CD4-positive, alpha-beta T cell (primary cell): Measurements from ENCODE around the gene UPK2. TPM values are rescaled to one million over a fixed set of nuclear protein-coding genes. Genes with fewer than 3 reads are reported as not detected.

ENCODE experiments used
- ATAC-seq: fragments of 200-7000 bp; cut with Tn5 transposase; one replicate; pipeline ENCODE4 v1.10.0; 2022; ENCODE audit warnings: mild to moderate bottlenecking; ENCODE audit not compliant: poor library complexity
- CTCF ChIA-PET: fragments of 350-600 bp; sonication (Branson Sonifier 250); formaldehyde crosslinking; loops from one replicate; lab custom pipeline; 2021; ENCODE audit warnings: antibody characterized with exemption, inconsistent platforms; lab: Charles Lee
- POLR2A ChIA-PET: fragments of 350-600 bp; sonication (Branson Sonifier 250); formaldehyde crosslinking; loops from one replicate; lab custom pipeline; 2021; ENCODE audit warnings: antibody characterized with exemption, inconsistent platforms; lab: Charles Lee
- DNase-seq, 14 experiments: peaks; one replicate each; pipeline ENCODE4 v3.0.0-alpha.2; 2013 to 2020; ENCODE audit warnings: mixed read lengths in 2 of 14
- H3K27ac ChIP-seq, 2 donors: one replicate each; pipeline versions ENCODE4 v1.5.1 to v1.7.0; 2013; ENCODE audit warnings: low read length in 2 of 2, low read depth in 1 of 2, mild to moderate bottlenecking in 1 of 2
- H3K27me3 ChIP-seq, 2 experiments: 1 replicate in 1 of 2; 2 replicates in 1 of 2; pipeline versions ENCODE4 v1.6.1 to v1.7.0; 2013; ENCODE audit warnings: low read length in 2 of 2, control low read depth in 1 of 2, mild to moderate bottlenecking in 1 of 2, moderate library complexity in 1 of 2; ENCODE audit not compliant: insufficient read depth in 2 of 2, control insufficient read depth in 1 of 2
- H3K36me3 ChIP-seq: one replicate; pipeline ENCODE4 v1.6.1; 2013; ENCODE audit warnings: low read length, control low read depth; ENCODE audit not compliant: insufficient read depth
- H3K4me1 ChIP-seq: one replicate; pipeline ENCODE4 v1.6.1; 2013; ENCODE audit warnings: low read length, control low read depth; ENCODE audit not compliant: insufficient read depth
- H3K4me3 ChIP-seq: one replicate; pipeline ENCODE4 v1.5.1; 2013; ENCODE audit warnings: mild to moderate bottlenecking, low read length, moderate library complexity
- H3K9me3 ChIP-seq, 2 experiments: 1 replicate in 1 of 2; 2 replicates in 1 of 2; pipeline versions ENCODE4 v1.6.1 to v1.7.0; 2013; ENCODE audit warnings: low read length in 2 of 2, mild to moderate bottlenecking in 2 of 2, control low read depth in 1 of 2, moderate library complexity in 1 of 2; ENCODE audit not compliant: control insufficient read depth in 1 of 2, insufficient read depth in 1 of 2
- H3K27ac Mint-ChIP-seq: one replicate; pipeline ENCODE4 v1.8.0; 2020; ENCODE audit warnings: mixed read lengths
- H3K27me3 Mint-ChIP-seq: one replicate; pipeline ENCODE4 v1.8.0; 2021; ENCODE audit warnings: mixed read lengths
- H3K36me3 Mint-ChIP-seq: one replicate; pipeline ENCODE4 v1.8.0; 2021; ENCODE audit warnings: low read depth, mixed read lengths
- H3K4me1 Mint-ChIP-seq: one replicate; pipeline ENCODE4 v1.8.0; 2021; ENCODE audit warnings: low read depth, mixed read lengths
- H3K4me3 Mint-ChIP-seq: one replicate; pipeline ENCODE4 v1.8.0; 2020; ENCODE audit warnings: mild to moderate bottlenecking, mixed read lengths
- H3K9me3 Mint-ChIP-seq: one replicate; pipeline ENCODE4 v1.8.0; 2020; ENCODE audit warnings: mixed read lengths
- CTCF ChIP-seq: fragments of 200-600 bp; IDR thresholded peaks from one replicate; pipeline ENCODE4 v1.8.0; 2022; ENCODE audit warnings: antibody characterized with exemption, mild to moderate bottlenecking
- intact Hi-C, 2 experiments: fragments of 100-400 bp; cut with DNase I in 1 of 2; cut with micrococcal nuclease in 1 of 2; formaldehyde crosslinking; loops; one replicate each; pipeline versions ENCODE4 v1.15.1 to v1.9.0; 2023 to 2025; cut with DNase I, micrococcal nuclease
- polyA plus RNA-seq, 2 donors: library from polyadenylated mRNA; unstranded; fragments of 120-200 nt; gene quantifications; one replicate each; pipeline ENCODE4 v1.2.1, GENCODE V29; 2013
- total RNA-seq, 174 experiments: library from RNA in 2 of 174; stranded (reverse) in 2 of 174; gene quantifications; one replicate each; pipeline ENCODE4 v1.2.3 and lab custom pipeline; 2021 to 2026

The UPK2 gene
- total RNA-seq (under 1 TPM in 1 of 2 experiments, not detected in 1; 0.27 TPM), total RNA-seq (lab: John Stamatoyannopoulos, UW) (0 to 0.95 (median 0.16) reads per million in 172 experiments)
- 0.11 TPM for polyA plus RNA-seq (2013, experiment 1 of 2)
- 0.30 TPM for polyA plus RNA-seq (2013, experiment 2 of 2)

- Histone ChIP-seq H3K4me3 (no peak within 1 kb of the TSS), H3K9me3 (no peaks in the 10 kb centered on the region), H3K4me1 (peaks cover 8% of the 10 kb centered on the region), H3K36me3 (no peaks in the 10 kb centered on the region), H3K27ac (no peak within 1 kb of the TSS), H3K27me3 (no peaks in the 10 kb centered on the region)
- intact Hi-C loops = loop anchor here (1.0 to 10.0 kb wide), 7 partner anchors 25 to 361 kb away; no protein-coding TSS in a partner anchor
- H3K27me3 Mint-ChIP-seq = peaks cover 5% of the 10 kb centered on the region
- DNase-seq = peak; percentile 82 to 95 (median 87)
- ChIA-PET POLR2A (interaction anchor here (1.2 kb wide), 1 partner anchor 47 kb away, joined by 3 read pairs; no protein-coding TSS in a partner anchor), CTCF (interaction anchor here (0.6 to 2.1 kb wide), 12 partner anchors 10 to 359 kb away, joined by 3 to 7 read pairs (median 4); partner anchors contain the start of gene DDX6)
- H3K4me1 Mint-ChIP-seq = no peaks in the 10 kb centered on the region
- H3K4me3 Mint-ChIP-seq = no peak within 1 kb of the TSS
- H3K36me3 Mint-ChIP-seq = no peaks in the 10 kb centered on the region
- peak; percentile 99 for ATAC-seq
- no peak within 1 kb of the TSS for H3K27ac Mint-ChIP-seq
- TF ChIP-seq CTCF = peak; percentile 90
- no peaks in the 10 kb centered on the region for H3K9me3 Mint-ChIP-seq
Observed at GRCh38 chr11:118956094-118956846, at the start of gene UPK2. Gene UPK2, plus strand, starts transcription at chr11:118956298. Its CDS starts 53 bp downstream, at chr11:118956351.

GRCh38 chr11:118907051-118908042 lies 48.8 kb upstream of the UPK2 start:
- peaks cover 48% of the 10 kb centered on the region for H3K4me1 Mint-ChIP-seq
- intact Hi-C loops = loop anchor here (1.0 kb wide), 4 partner anchors 19 to 49 kb away; partner anchors contain the start of gene UPK2 (in 2 of the 2)

More at GRCh38 chr11:118907051-118908042, 48.8 kb upstream of the UPK2 start:
- CTCF ChIA-PET = interaction anchor here (0.9 to 2.7 kb wide), 4 partner anchors 18 to 117 kb away, joined by 5 to 9 read pairs (median 6); partner anchors contain the start of genes BCL9L, DDX6 and UPK2
- Histone ChIP-seq H3K36me3 (peaks cover 75% of the 10 kb centered on the region), H3K9me3 (no peaks in the 10 kb centered on the region), H3K4me3 (no peak overlapping the region), H3K4me1 (peaks cover 60% of the 10 kb centered on the region), H3K27ac (peak overlapping the region; percentile 22 to 49), H3K27me3 (no peaks in the 10 kb centered on the region)
- Mint-ChIP-seq H3K4me3 (peak overlapping the region; percentile 77), H3K27ac (peak overlapping the region; percentile 100), H3K9me3 (no peaks in the 10 kb centered on the region), H3K36me3 (peaks cover 70% of the 10 kb centered on the region), H3K27me3 (no peaks in the 10 kb centered on the region)
- POLR2A ChIA-PET = interaction anchor here (2.9 to 10.4 kb wide), 2 partner anchors 12 to 117 kb away, joined by 12 to 157 read pairs; partner anchors contain the start of gene DDX6
- peak; percentile 41 for ATAC-seq
- TF ChIP-seq CTCF = peak; percentile 88
- DNase-seq = peak; percentile 78 to 91 (median 86)
